HK-2 (cell line): ENCODE measurements around the gene PGAM4.
"Not testable (repeated sequence)": the region's sequence is repeated elsewhere in the genome, so short reads cannot be mapped to it uniquely, and the experiment has no call there.

Experiments
- DNase-seq: peaks from one replicate; pipeline ENCODE4 v3.0.0-alpha.2; 2018; ENCODE audit not compliant: unreplicated experiment

The PGAM4 gene

DNA sequence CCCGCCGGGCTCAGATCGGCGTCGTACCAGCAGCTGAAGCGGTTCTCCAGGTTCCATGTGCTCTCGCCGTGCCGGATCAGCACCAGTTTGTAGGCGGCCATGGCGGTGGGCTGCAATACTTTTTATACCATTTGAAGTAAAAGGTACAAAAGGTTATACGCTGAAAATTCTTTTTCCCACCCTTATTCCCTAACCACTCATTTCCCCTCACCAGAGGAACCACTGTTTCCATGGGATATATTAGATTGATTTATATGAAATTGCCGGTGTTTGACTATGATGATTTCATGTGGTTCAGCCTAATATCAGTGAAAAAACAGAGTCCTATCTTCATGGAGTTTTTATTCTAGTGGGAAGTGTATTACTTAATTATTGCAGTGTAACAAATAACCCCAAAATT, at the start of gene PGAM4:
TSS of gene PGAM4 (minus strand) at position 101 of the 400 bp plus-strand sequence. CDS start at position 101, 0 bp downstream.
- no peak for DNase-seq

DNA sequence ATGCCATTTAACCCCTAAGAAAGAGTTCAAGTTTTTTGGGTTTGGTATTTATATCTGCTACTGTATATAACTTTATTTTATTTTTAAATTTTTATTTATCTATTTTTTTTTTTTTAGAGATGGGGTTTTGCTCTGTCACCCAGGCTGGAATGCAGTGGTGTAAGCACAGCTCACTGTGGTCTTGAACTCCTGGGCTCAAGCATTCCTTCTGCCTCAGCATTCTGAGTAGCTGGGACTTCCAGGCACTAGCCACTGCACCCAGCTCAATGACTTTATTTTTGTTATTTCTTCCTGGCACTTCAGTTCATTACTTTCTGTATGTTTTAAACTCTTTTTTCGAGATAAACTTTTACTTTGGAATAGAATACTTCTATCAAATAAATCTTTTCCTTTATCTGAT, 42.4 kb upstream of the PGAM4 start:
- no peak for DNase-seq

DNA sequence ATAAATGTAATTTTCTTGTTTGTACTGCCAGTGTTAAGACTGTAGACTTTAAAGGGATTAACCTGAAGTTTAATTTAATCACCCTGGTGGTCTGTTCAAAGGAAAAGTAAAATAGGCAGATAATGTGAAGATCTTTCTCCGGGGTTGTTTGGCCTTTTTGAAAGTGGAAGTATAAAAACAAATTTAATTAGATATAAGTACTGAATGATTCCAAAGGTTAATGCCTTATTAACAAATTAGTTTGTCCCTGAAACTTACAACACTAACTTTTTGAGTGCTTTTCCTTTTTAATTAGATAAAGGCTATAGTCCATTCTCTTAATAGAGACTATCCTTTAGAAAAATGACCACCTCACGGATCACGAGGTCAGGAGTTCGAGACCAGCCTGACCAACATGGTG, 10.4 kb upstream of the PGAM4 start:
- no peak for DNase-seq

DNA sequence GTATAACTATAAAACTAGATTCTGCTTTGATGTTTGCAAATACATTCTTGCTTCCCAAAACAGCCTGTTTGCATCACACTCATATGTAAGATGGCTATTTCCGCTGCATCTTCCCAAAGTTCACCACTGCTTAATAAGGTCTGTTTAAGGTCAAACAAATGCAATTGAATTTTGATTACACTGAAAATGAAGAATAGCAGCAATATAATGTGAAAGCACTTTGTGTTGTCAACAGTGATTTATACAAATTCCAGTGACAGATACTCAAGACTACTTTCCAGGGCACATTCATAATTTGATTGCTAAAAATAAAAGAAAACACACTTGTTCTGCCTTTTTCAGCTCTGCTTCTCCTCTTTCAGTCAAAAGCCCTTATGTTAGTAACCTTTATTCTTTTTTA, 8.1 kb upstream of the PGAM4 start:
- no peak for DNase-seq

DNA sequence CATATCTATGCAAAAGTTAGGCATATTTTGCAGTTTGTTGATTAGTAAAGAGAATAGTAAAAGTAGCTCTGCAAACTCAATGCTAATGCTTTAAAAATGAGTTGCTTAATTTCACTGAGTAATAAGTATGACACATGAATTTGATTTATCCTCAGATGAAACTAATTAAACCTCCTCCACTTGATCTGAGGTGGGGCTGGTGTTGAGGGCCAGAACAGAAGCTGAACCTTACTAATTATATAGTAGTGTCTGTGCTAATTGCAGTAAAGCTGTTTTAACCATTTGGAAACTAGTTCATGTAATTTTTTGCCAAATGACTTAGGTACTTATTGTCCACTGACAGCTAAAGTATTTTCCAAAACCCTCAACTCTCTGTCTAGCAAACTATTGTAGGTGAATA, 7.7 kb upstream of the PGAM4 start:
- DNase-seq: no peak

DNA sequence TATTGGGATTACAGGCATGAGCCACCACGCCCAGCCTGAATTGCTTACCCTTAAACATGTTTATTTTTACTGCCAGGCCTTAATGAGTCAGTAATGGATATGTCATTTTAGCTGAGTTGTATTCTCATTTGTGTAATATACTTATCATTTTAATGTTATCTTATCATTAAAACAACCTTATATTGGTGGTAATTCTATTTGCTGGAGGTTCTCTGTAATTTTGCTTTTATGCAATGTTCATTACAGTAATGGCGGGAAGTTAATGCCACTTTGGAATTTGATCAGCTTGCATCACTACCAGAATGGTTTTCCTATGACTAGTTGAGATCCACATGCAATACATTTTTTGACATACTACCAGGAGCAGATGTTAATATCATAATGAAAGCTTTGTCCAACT, 6.3 kb upstream of the PGAM4 start:
- DNase-seq: no peak

DNA sequence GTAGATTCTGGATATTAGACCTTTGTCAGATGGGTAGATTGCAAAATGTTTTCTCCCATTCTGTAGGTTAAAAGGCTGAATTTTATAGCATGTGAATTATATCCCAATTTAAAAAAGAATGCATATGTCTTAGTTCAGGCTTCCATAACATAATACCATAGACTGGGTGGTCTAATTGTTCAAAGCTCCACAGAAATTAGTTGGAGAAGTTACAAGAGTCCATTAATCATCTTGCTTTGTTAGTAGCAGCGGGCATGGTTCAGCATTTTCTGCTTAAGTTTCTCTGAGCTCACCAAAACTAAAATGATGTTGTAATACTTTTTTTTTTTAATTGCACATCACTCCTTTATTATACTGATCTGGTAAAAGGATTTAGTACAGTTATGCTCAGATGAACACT, 1.8 kb downstream of the PGAM4 start:
- DNase-seq: no peak

DNA sequence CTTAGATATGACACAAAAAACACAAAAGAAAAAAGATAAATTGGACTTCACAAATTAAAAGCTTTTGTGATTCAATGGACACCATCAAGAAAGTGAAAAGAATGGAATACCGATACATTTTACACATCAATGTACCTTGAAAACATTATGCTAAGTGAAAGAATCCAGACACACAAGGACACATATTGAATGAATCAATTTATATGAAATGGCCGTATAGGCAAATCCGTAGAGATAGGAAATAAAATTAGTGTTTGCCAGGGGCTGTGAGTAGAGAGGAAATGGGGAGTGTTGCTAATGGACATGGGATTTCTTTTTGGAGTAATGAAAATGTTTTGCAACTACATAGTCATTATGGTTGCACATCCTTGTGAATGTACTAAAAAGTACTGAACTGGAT, 3.1 kb downstream of the PGAM4 start:
- no peak for DNase-seq

DNA sequence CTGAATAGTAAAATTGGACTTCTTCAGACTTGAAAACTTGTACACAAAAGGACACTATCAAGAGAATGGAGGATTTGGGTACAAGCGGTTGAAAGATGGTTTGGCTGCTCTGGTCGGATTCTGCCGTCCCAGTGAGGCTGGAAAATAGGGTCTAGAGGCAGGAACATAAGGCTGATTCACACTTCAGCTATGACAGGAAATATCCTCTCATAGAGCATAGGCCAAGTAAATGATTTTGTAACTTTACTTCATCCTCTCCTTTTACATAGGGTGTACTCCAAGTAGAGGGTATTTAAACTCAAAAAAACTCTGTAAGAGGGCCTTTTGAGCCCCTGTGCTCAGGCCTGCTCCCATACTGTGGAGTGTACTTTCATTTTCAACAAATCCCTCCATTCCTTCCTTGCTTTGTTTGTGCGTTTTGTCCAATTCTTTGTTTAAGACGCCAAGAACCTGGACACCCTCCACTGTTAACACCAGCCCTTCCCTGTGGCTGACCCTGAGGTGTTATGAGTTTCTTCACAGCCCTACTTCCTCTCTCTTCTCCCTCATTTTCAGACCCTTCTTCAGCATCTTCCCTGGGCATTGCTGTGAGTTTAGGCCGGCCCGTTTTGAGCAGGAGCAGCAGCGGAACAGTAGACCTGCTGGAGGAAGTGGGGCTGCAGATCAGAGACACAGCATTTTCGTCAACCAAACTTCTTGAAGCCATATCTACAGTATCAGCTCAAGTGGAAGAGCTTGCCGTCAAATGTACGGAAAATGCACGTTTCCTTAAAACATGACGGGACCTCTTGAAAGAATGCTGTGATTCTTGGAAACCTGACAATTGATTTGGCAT, 7.2 kb downstream of the PGAM4 start:
- no peak for DNase-seq

DNA sequence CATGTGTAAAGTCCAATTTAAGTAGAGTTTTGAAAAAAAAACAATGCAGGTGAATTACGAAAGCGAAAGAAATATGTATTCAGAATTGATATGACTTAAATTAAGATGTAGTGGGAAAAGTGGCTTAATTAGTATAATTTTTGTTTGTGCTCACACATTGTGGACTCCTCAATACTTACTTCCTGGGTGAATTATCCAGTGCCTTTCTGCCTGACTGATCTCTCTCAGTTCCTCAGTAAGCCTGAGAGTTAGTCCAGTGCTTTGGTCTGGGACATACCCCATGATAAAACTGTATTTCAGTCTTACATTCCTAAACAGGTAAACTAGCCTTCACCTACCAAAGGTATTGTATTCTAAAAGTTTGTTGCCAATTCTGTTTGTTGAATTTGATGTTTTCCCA, 8.4 kb downstream of the PGAM4 start:
- DNase-seq: no peak

DNA sequence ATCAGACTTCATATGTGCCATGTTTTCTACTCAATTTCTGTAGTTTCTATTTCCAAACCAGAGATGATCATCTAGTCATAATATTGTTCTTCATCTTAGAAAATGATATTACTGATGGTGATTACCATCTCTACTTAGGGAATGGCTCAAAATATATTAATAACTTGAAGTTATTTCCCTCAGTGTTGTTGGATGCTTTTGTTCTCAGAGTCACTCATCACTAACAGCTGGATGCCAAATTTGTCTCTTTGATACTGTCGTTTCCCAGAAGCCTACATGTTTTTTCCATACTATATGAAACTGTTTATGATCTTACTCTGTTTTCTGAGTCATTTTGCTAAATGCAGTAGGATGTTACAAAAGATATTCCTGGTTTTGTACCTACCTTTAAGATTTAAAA, 8.9 kb downstream of the PGAM4 start:
- no peak for DNase-seq

DNA sequence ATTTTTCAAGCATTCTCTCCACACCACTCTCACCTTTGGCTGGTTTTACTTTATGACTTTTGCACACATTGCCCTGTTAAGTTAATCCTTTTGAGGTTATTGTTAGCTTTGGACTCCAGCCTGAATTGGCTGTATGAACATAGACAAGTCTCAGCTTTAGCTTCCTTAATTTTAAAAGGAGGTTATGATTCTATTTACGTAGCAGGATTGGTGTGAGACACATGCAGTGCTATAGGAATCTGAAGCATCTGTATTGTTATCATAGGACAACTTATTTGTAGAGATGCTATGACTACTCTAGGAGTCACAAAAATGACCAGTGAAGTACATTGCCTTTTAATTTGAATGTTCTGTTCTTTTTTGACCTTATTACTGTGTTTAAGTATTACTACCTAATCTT, 15.7 kb downstream of the PGAM4 start:
- DNase-seq: no peak

DNA sequence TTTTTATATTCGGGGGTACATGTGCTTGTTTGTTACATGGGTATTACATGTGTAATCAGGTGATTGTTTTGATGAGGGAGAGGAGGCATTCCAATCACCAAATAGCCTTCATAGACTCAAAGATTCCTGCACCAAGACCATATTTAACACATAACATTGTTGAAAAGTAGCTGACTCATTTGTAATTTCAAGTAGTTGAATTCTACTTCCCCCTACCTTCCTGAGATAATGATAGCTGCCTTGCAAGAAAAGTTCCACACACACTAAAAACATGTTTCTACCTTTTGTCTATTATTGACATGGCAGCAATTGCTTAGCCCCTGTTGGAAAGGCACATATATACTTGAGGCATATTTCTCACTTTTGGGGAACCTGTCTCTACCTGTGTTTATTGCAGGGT, 16.1 kb downstream of the PGAM4 start:
- no peak for DNase-seq

DNA sequence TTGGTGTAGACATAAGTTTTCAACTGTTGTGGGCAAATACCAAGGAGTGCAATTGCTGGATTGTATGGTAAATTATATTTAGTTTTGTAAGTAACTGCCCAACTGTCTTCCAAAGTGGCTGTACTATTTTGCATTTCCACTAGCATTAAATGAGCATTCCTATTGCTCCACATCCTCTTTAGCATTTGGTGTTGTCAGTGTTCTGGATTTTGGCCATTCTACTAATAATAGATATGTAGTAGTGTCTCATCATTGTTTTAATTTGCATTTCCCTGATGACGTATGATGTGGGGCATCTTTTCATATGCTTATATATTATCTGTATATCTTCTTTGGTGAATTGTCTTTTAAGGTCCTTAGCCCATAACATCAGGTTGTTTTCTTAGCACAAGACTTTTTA, 17.3 kb downstream of the PGAM4 start:
- DNase-seq: no peak

DNA sequence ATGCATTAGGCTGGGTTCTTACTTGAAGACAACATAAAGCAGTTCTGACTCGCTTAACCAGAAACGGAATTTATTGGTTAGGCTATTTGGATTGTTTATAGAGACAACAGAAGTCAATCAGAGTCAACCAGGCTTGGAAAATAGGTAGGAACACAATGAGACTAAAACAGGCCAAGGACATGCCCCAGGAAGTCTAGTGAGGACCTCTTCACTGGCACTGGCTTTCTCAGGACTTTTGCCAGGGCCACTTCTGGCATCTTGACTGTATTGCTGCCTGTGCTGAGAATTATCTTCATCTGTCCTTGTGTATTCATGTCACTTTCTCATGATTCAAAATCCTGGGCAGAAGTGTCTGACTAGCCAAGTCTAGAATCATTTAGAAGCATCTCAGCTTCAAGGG, 19.6 kb downstream of the PGAM4 start:
- DNase-seq: no peak

DNA sequence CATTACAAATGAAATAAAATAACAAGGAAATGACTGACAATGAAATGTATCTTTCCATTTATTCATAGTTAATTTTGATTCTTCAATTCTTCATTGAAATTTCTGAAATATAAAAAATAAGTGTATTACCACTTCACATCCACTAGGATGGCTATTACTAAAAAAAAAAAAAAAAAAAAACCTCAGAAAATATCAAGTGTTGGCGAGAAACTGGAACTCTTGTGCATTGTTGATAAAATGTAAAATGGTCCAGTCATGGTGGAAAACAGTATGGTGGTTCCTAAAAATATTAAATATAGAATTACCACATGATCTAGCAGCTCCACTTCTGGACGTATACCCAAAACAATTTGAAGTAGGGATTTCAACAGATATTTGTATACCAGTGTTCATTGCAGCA, 22.9 kb downstream of the PGAM4 start:
- DNase-seq: no peak

DNA sequence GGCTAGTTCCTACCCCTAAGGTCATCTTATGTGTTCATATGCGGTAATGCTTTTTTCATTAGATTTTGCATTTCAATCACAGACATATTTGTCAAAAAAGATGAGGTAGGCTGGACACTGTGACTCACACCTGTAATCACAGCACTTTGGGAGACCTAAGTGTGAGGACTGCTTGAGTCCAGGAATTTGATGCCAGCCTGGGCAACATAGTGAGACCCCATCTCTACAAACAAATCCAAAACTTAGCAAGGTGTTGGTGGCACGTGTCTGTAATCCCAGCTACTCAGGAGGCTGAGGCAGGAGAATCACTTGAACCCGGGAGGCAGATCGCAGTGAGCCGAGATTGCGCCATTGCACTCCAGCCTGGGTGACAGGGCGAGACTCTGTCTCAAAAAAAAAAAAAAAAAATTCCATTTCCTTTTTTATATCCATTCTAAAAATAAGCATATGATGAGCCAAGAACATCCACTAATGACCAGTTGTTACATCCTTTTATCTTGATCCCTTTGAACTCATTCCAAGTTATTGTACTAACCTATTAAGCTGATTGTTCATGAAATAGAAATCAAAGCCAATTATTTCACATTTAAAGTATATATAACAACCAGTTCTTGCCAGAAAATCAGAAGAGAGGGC, 23.4 kb downstream of the PGAM4 start:
- no peak for DNase-seq

DNA sequence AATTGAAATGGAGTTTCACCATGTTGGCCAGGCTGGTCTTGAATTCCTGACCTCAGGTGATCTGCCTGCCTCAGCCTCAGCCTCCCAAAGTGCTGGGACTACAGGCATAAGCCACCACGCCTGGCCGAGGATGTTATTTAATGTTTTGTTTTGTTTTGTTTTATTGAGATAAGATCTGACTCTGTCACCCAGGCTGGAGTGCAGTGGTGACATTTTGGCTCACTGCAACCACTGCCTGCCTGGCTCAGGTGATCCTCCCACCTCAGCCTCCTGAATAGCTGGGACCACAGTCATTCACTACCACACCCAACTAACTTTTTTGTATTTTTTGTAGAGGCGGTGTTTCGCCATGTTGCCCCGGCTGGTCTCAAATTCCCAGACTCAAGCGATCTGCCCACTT, 24.4 kb downstream of the PGAM4 start:
- not testable (repeated sequence) for DNase-seq

DNA sequence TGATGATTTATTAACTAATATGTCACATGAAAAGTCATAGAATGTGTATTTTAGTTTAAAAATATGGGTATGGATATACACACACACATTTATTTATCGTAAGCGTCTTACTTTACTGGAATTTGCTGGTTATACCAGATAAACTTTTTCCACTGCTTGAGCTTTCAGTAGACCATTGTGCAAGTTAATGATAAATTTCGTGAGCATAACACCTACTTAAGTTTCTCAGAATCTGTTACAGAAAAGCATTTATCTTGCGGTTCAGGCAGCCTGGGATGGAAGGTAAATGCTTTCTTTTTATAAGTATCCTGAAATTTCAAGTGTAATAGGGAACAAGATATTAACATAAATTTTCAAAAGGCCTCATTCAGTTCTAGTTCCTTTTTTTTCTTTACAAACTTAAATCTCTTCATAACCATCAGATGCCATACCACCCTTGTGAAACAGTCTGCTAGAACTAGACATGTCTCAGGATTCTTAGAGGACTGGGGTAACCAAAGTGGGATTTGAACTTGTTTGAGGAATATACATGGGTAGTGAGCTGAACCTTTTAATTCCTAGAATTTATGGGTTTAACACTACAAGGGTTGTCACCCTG, 31.3 kb downstream of the PGAM4 start:
- DNase-seq: no peak

DNA sequence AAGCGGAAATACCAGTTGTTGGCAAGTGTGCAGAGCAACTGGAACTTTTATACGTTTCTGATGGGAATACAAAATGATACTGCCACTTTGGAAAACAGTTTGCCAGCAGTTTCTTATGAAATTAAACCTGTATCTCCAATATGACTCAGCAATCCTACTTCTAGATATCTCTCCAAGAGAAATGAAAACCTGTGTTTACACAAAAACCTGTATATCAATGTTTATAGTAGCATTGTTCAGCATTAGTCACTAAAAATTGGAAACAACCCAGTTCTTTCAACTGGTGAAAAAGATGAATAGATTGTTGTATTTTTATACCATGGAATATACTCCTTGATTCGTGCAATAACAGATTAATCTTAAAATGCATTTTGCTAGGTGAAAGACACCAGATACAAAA, 32.1 kb downstream of the PGAM4 start:
- no peak for DNase-seq

DNA sequence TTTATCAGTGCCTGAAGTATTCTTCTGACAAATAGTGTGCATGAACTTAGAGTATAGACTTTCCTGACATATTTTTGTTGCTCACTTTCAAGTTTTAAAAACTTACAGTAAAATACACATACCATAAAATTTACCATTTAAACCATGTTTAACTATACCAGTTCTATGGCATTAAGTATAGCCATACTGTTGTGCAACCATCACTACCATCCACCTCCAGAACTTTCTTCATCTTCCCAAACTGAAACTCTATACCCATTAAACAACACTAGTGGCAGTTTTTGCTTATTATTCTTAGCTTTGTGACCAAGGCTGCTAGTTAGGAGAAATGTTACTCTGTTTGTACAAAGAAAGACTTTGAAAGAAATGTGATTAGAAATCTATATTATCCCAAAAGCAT, 33.1 kb downstream of the PGAM4 start:
- no peak for DNase-seq

DNA sequence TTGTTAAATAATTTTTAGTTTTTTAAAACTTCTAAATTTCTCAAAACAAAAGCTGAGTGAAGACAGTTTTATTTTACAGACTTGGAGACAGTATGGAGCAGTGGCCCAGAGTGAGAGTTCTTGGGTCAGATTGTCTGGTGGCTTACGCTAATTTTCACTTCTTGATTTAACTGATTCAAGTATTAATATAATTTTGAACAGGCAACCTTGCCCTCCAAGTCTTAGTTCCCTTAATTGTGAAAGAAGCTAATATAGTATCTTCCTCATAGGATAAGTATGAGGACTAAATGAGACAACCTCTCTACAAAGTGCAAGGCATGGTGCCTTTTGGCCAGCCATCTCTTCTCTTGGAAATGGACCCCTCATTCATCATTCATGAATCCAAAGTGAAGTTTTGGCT, 33.6 kb downstream of the PGAM4 start:
- DNase-seq: no peak

DNA sequence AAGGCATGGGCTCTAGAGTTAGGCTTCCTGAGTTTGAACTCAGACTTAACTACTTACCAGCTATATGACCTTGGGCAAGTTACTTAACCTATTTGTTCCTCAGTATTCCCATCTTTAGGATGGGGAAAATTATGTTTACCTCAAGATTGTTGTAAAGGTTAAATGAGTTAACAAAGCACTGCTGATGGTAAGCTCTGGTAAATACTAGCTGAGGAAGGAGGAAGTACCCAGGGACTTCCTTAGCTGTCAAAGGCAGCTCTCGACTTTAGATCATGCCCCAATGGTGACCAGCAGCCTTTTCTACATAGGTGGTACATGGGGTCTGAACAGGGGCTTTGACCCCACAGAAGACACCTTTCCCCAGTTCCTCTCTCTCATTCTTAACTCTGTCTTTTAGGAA, 38.9 kb downstream of the PGAM4 start:
- DNase-seq: no peak
